DND-41 (cell line): Measurements from ENCODE around the gene ADRB2.

Experiments used
- CTCF ChIP-seq: IDR thresholded peaks from 2 replicates; pipeline ENCODE4 v1.5.1; 2012; ENCODE audit warnings: borderline replicate concordance, low read length, moderate library complexity, mild to moderate bottlenecking; ENCODE audit not compliant: poor library complexity, severe bottlenecking; ENCODE audit errors: extremely low read depth
- EZH2 ChIP-seq: IDR thresholded peaks from 3 replicates; pipeline ENCODE4 v1.6.1; 2012; ENCODE audit warnings: borderline replicate concordance, low read depth, mild to moderate bottlenecking, moderate library complexity, low read length, inconsistent platforms; ENCODE audit not compliant: severe bottlenecking

DNA sequence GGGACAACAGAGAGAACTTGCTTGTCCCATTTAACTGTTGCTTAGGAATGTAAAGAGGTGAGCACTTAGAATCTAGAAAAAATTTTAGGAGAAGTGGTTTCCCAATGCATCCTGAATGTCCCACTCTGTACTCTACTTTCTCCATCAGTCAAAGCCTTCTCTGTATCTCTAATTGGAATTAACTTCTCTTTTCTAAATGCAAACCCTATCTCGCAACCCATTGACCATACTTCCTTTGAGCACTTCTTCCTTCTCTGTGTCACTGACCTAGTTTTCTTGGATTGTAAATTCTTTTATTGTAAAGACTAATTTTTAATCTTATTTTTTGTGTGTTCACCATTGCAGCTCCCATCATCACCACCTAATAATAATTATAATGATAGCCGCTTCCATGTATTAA lies 33.3 kb downstream of the ADRB2 start:
- TF ChIP-seq CTCF (no peak), EZH2 (no peak)
